NCI-H226 (cell line): ENCODE results near the gene MROH2A.
"Not testable (repeated sequence)": the region's sequence is repeated elsewhere in the genome, so short reads cannot be mapped to it uniquely, and the experiment has no call there.

ENCODE experiments used
- DNase-seq: peaks from one replicate; pipeline ENCODE4 v3.0.0-alpha.2; 2015

Gene MROH2A, protein sequence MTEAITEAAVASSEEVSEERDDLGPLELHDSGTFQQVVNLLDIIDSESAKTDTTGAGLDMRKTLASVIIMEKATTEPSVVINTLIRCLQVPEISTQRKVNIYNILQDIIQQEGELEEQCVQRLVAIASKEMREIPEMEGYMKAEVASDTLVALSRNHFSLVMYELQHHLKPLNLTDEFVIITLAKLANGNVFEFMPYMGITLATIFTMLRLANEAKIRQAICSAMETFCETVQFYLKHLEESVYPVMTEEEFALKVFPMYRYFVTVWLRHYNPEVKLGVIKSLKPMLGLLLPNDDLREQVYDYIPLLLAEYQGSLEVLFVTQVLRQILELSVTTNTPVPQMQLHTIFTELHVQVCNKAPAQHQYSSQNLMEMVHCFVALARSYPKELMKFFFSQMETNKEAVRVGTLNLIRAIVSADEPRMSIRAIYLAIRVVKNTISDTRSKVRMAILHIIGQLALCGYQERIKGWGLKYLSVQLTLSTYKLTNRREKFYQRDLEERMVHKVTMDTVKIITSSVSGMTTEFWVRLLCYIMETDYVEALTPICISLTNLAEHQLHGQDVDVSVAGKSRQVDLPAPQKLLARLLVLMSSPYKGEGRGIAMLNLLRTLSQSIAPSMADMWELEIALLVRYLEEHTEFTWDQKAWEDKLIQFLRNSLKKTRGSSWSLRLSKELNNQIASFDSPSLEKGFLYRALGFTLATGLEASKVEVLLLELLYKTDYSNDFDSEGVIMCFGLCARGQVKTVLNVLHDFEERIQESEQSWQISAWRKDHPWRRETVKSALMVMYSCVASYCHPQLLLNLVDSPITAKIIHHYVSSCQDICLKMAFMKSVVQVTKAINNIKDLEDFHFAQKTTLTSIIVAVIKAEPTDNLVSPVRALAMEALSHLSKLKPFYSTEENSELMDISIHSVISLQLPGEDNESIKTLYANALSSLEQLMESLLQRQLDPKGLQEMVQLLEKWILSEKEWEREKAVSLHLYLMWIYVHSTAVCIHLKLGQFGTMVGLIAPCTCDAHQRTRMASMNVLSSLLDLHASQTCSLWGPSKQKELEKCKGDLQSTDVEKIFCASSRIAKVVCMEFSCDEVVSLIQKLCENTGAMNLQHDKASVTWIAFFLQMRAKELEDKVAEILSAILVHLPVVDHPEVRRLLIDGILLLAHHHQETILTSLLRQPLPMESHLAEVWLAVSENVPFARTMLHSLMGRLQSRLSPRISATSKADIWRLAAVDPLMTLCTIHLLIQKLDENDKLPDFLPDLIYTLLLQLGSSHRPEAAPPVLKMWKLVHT (N-terminal part only)

DNA sequence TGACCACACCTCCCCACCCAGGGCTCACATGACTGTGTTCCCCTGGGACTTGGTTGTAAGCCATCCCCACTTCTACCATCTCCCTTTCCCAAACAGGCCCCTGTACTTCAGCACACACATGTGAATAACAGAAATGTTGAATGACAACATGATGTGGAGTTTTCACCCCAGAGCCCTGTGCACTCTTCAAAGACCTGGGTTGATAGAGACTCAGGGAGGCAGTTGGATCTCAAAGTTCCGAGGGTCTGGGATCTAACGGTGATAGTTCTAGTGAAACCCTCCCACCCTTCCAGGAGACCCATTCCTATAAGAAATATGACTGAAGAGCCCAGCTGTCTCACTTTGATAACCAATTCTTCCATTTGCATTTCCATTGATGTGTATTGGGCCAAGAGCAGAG is at the start of gene MROH2A:
TSS of gene MROH2A (plus strand) at position 301 of the 400 bp plus-strand sequence. CDS start 1,029 bp downstream, outside the sequence.
- no peak for DNase-seq

DNA sequence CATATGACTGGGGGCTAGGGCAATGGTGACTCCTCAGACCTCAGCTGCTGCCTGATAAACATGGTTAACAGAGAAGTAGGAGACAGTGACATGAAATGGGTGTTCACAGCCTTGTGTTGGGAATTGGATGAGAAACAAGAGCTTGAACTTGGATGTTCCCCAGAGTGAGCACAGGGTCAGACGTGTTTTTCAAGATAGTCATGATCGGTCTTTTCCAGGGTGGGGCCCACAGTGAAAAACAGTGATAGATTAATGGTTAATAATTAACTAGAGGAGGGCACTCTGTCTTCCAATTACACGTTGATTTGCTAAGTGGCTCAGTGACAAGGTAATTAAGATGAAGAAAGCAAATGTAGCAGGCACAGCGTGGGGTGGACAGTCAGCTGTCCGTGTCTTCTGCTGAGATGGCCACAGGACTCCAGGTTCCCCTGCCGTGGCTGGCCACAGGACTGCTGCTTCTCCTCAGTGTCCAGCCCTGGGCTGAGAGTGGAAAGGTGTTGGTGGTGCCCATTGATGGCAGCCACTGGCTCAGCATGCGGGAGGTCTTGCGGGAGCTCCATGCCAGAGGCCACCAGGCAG is 49.3 kb upstream of the MROH2A start, which contains the start of gene UGT1A3:
TSS of gene UGT1A3 (plus strand) at position 320 of the 579 bp plus-strand sequence. CDS start at position 405, 85 bp downstream.
- DNase-seq: no peak

DNA sequence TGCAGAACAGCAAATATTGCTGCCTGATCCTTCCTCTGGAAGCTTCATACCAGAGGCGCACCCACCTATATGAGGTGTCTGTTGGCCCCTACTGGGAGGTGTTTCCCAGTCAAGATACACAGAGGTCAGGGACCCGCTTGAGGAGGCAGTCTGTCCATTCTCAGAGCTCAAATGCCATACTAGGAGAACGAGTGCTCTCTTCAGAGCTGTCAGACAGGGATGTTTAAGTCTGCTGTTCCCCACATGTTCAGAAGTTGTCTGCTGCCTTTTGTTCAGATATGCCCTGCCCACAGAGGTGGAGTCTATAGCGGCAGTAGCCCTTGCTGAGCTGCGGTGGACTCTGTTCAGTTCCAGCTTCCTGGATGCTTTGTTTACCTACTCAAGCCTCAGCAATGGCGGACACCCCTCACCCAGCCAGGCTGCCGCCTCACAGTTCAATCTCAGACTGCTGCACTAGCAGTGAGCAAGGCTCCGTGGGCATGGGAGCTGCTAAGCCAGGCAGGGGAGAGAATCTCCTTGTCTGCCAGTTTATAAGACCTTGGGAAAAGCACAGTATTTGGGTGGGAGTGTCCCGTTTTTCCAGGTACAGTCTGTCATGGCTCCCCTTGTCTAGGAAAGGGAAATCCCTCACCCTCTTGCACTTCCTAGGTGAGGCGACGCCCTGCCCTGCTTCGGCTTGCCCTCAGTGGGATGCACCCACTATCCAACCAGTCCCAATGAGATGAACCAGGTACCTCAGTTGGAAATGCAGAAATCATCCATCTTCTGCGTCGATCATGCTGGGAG is 41.1 kb upstream of the MROH2A start:
- DNase-seq: not testable (repeated sequence)

DNA sequence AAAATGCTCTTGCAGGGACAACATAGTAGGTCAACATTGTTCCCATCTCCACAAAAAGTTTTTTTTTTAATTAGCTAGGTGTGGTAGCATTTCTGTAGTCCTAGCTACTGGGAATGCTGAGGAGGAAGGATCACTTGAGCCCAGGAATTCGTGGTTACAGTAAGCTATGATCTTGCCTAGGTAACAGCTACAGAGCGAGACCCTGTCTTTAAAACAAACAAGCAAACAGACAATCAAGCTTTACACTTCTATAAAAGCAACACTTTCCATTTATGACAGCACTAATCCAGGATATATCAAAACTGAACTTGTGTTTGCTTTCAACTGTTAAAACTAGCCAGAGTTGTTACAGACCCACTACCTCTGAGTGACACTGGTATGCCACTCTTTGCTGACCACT is 37.3 kb upstream of the MROH2A start:
- DNase-seq: no peak

DNA sequence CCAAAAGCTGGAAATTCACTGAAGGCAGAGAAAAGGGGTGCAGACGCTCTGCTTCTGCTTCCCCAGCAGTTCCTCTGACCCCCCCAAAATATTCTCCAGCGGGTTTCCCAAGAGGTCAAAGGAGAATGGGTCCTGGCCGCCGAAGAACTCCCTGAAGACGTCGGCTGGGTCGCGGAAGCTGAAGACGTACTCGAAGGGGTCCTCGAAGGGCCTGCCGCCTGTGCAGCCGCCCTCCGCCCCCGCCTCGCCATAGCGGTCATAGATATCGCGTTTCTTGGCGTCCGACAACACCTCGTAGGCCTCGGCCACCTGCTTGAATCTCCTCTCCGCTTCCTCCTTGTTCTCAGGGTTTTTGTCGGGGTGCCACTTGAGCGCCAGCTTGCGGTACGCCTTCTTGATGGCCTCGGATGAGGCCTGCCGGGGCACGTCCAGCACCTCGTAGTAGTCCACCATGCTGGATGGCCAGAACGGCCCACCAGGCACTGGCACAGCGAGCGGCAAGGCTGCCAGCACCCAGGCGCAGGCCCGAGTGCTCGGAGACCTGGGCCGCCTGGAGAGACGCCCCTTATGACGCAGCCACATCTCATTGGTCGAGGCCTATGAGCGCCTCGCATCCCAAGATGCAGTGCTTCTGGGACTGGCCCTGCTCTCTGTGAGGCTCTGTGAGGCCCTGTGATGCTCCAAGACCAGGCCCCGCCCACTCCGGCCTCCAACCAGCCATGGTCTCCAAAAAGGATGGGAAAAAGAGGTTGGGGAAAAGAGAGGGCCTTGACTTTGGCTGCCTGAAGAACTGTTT is 34.5 kb upstream of the MROH2A start:
- no peak for DNase-seq

DNA sequence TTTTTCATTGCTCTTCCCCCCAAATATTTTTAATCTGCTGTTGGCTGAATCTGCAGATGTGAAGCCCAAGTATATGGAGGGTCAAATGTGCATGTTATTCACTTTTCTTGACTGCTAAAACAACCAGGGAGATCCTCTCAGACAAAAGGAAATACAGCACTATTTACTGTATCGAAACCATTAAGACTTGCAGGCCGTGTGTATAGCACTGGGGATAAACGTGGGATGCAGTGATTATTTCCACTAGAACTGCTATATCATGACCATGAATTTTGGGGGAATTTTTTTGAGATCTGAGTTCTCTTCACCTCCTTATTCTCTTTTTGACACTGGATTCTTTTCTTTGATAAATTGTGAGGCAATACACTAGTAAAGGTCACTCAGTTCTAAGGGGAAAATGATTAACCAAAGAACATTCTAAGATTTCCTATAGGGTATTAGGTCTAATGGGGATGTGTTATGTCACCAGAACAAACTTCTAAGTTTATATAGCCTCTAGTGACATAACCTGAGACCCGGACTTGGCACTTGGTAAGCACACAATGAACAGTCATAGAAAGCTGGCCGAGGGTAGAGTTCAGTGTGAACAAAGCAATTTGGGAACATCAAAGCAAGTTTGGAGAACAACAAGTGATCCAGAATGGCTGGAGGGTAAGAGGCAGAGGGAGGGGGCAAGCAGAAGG is 32.9 kb upstream of the MROH2A start:
- DNase-seq: no peak

DNA sequence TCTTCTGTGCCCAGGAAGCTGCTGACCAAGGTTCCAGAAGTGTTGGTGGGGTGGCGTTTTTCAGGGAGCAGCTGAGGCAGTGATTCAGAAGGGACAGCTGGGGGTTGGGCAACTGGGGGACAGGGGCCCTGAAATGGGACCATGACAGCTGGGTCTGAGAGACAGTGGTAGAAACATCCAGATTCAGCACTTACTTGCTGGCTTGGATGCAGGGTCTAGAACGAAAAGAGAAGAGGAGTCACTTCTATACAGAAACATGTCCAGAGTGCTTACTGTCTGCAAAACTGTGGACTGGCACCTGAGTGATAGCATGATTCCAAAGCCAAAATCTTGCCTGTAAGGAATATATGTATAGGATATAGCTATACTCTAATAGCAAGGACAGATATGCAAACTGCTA is 32.3 kb upstream of the MROH2A start:
- DNase-seq: not testable (repeated sequence)

DNA sequence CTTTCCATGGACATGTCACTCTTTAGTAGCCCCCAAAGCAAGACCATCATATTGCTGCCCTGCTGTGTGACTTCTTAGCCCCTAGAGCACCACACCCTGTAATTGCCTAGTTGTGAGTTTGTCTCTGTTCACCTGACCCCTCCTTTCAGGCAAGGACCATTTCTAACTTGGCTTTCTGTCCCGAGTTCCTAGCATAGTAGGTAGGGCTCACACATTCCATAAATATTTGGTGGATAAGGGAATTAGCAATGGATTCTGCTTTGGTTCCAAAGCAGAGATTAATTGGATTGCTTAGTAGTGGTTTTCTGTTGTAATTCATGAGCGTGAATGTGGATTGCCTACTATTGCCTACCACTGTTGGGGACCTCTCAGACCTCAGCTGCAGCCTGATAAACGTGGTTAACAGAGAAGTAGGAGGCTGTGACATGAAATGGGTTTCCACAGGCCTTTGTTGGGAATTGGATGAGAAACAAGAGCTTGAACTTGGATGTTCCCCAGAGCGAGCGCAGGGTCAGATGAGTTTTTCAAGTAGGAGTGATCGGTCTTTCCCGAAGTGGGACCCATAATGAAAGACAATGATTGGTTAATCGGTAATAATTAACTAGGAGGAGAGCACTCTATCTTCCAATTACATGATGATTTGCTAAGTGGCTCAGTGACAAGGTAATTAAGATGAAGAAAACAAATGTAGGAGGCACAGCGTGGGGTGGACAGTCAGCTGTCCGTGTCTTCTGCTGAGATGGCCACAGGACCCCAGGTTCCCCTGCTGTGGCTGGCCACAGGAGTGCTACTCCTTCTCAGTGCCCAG is 31.5 kb upstream of the MROH2A start:
- peak; percentile 17 for DNase-seq

DNA sequence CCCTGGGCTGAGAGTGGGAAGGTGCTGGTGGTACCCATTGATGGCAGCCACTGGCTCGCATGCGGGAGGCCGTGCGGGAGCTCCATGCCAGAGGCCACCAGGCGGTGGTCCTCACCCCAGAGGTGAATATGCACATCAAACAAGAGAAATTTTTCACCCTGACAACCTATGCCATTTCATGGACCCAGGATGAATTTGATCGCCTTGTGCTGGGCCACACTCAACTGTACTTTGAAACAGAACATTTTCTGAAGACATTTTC is 30.9 kb upstream of the MROH2A start:
- no peak for DNase-seq

DNA sequence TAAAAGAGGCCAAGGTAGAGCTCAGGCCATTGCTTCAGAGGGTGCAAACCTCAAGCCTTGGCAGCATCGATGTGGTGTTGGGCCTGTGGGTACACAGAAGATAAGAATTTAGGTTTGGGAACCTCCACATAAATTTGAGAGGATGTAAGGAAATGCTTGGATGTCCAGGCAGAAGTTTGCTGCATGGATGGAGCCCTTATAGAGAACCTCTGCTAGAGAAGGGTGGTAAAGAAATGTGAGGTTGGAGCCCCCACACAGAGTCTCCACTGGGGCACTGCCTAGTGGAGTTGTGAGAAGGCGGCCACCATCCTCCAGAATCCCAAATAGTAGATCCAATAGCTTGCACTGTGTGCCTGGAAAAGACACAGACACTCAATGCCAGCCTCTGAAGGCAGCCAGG is 27.4 kb upstream of the MROH2A start:
- not testable (repeated sequence) for DNase-seq

DNA sequence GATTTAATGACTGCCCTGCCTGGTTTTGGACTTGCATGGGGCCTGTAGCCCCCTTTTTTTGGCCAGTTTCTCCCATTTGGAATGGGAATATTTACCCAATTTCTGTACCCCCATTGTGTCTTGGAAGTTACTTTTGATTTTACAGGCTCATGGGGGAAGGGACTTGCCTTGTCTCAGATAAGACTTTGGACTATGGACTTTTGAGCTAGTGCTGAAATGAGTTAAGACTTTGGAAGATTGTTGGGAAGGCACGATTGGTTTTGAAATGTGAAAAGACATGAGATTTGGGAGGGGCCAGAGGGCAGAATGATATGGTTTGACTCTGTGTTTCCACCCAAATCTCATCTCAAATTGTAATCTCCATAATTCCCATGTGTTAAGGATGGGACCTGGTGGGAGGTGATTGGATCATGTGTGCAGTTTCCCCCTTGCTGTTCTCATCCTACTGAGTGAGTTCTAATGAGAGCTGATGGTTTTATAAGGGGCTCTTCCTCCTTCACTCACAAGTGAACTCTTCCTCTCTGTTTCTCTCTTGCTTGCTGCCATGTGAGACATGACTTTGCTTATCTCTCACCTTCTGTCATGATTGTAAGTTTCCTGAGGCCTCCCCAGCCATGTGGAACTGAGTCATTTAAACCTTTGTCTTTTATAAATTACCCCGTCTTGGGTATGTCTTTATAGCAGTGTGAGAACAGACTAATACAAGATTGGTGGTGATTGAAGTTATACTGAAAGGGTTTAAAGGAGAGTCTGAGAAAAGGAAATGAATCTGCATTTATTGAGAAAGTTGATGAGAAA is 26.7 kb upstream of the MROH2A start:
- DNase-seq: not testable (repeated sequence)

DNA sequence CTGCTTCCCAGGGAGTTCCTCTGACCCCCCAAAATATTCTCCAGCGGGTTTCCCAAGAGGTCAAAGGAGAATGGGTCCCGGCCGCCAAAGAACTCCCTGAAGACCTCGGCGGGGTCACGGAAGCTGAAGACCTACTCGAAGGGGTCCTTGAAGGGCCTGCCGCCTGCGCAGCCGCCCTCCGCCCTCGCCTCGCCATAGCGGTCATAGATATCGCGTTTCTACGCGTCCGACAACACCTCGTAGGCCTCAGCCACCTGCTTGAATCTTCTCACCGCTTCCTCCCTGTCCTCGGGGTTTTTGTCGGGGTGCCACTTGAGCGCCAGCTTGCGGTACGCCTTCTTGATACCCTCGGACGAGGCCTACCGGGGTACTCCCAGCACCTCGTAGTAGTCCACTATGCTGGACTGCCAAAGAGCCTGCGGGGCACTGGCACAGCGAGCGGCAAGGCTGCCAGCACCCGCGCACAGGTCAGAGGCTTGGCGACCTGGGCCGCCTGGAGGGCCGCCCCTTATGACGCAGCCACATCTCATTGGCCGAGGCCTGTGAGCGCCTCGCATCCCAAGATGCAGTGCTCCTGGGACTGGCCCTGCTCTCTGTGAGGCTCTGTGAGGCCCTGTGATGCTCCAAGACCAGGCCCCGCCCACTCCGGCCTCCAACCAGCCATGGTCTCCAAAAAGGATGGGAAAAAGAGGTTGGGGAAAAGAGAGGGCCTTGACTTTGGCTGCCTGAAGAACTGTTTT is 23.1 kb upstream of the MROH2A start:
- DNase-seq: no peak

DNA sequence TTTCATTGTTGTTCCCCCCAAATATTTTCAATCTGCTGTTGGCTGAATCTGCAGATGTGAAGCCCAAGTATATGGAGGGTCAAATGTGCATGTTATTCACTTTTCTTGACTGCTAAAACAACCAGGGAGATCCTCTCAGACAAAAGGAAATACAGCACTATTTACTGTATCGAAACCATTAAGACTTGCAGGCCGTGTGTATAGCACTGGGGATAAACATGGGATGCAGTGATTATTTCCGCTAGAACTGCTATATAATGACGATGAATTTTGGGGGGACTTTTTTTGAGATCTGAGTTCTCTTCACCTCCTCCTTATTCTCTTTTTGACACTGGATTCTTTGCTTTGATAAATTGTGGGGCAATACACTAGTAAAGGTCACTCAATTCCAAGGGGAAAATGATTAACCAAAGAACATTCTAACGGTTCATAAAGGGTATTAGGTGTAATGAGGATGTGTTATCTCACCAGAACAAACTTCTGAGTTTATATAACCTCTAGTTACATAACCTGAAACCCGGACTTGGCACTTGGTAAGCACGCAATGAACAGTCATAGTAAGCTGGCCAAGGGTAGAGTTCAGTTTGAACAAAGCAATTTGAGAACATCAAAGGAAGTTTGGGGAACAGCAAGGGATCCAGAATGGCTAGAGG is 21.6 kb upstream of the MROH2A start:
- DNase-seq: no peak

DNA sequence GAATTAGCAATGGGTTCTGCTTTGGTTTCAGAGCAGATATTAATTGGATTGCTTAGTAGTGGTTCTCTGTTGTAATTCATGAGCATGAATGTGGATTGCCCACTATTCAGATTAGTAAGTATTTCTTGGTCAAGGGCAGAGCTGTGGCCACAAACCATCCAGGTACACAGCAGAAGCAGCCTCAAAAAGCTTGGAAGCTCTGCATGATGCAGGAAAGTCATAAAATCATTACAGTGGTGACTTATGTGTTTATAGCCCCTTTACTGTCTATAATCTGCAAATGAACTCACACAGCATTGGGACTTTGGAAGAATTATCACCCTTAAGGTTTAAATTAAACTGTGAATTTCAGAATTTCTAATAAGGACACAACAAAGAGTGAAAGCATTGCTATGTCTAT is 20.0 kb upstream of the MROH2A start:
- DNase-seq: no peak

DNA sequence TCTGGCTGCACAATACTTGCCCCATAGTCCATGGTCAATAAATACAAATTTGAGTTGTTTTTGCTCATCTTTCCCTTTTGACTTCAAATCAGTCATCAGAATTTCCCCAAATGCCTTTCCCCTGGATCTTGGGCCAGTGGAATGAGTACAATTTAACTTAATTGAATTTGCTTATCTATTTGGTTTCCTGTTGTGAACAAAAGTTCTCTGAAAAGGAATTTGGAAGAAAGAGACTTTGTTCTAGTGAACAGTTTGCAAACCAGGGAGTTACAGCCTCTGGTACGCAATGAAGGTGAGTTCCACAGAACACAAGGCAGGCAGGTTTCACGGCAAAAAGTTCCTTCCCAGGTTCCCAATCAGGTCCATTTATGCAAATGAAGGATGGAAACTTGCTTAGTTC is 19.3 kb upstream of the MROH2A start:
- peak; percentile 8 for DNase-seq

DNA sequence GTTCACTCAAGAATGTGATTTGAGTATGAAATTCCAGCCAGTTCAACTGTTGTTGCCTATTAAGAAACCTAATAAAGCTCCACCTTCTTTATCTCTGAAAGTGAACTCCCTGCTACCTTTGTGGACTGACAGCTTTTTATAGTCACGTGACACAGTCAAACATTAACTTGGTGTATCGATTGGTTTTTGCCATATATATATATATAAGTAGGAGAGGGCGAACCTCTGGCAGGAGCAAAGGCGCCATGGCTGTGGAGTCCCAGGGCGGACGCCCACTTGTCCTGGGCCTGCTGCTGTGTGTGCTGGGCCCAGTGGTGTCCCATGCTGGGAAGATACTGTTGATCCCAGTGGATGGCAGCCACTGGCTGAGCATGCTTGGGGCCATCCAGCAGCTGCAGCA is 18.1 kb upstream of the MROH2A start, which contains the start of gene UGT1A1:
TSS of gene UGT1A1 (plus strand) at position 228 of the 400 bp plus-strand sequence. CDS start at position 246, 18 bp downstream.
- no peak for DNase-seq
